Right renal cortex interstitium (tissue), 3 donors: ENCODE results near the gene NBAS. TPM values are rescaled to one million over a fixed set of nuclear protein-coding genes. Genes with fewer than 3 reads are reported as not detected.
"Not testable (repeated sequence)": the region's sequence is repeated elsewhere in the genome, so short reads cannot be mapped to it uniquely, and the experiment has no call there.

Experiments
- DNase-seq, 3 donors: peaks; one replicate each; pipeline ENCODE4 v3.0.0-alpha.2; 2013; ENCODE audit warnings: low read depth in 3 of 3, low spot score in 2 of 3
- polyA plus RNA-seq, 3 donors: library from polyadenylated mRNA; unstranded; fragments of 120-200 nt; gene quantifications; one replicate each; pipeline ENCODE4 v1.2.1, GENCODE V29; 2013; ENCODE audit not compliant: insufficient read length in 3 of 3

Gene NBAS
- polyA plus RNA-seq, 3 donors, result 58.1 to 66.9 (median 62.5) TPM

DNA sequence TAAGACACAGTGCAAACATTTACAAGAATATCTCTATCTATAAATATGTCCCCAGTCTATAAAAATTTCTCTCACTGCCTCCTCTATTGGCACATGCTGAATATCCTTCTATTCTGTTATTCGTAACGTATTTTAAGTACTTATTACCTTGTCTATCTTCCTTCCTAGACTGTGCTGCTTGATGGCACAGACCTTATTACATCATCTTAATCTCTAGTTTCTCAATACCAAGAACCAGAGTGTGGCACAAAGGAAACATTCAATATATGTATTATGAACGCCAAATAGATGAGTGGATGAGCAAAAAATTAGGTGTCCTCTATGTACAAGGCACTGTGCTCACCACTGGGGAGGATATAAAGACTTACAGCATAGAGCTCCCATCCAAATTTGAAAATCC lies 282.8 kb downstream of the NBAS start:
- DNase-seq, result no peak

DNA sequence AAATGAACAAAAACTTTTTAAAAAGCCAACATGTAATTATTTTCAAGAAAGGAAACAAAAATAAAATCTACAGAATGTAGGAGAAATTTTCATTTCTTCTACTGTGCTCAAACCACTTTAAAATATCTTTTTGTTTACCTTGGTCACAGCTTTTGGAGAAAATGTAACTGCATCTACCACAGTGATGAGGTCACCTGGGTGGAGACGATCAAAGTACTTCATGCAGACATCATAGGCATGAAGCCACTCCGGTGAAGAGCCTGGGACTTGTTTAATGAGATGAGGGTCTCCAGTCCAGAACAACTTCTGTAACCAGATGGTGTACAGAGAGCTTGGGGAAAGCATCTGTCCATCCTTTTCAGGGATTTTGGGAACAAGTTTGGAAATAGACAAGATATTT lies 285.8 kb downstream of the NBAS start:
- DNase-seq, result no peak

DNA sequence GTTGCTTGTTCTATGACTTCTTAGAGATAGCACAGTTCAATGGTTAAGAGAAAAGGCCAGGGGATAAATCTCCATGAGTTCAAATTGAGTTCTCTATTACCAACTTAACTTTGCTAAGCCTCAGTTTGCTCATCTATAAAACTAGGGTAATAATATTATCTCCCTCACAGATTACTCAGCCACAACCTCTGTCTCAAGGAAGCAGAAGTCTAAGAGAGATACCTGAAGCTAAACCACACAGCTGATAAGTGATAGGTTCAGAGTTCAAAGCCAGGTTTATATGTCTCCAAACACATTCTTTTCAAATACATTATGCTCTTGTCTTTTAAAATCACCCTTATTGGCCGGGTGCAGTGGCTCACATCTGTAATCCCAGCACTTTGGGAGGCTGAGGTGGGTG lies 287.7 kb downstream of the NBAS start:
- DNase-seq, result no peak

DNA sequence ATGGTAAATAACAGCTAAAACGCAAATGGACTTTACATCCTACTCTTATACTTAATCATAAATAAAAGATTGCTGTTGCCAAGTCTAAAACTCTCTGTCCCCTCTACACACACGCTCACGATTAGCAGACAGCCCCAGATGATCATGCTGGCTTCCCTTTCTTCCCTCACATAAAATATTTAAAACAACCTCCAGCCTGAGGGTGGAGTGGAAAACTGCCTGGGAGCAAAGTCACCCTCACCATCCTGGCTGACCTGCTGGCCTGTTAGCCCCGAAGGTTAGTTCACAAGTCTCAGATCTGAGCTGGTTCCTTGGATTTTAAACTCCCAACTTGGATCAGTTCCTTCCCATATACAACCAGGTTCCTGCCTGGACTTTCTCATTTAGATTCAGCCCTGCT lies 288.2 kb downstream of the NBAS start:
- DNase-seq, result no peak

DNA sequence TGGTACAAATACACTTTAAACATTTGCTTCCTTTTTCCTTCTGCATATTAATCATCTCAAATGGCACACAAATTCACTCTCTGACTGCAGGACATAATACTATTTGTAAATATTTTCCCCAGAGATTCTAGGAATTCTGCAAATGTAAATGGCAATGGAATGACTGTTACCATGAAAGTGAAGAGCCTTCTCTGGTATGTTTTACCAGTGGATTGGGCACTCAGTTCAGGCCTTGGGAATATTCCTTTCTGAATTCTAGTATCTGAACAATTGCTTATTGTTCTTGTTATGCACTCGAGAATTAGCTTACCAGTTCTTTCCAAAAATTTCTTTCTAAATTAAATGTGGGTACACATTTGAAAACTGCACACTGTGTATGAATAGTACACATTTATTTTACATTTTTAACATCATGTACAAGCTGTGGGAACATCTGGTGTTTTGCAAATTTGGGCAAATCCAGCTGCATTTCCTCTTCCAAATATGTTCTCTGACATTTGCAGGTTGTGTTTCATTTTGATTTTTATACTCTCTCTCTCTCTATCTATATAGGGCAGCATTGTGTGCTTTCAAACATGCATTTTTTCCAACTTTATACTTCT lies 289.1 kb downstream of the NBAS start:
- no peak for DNase-seq

DNA sequence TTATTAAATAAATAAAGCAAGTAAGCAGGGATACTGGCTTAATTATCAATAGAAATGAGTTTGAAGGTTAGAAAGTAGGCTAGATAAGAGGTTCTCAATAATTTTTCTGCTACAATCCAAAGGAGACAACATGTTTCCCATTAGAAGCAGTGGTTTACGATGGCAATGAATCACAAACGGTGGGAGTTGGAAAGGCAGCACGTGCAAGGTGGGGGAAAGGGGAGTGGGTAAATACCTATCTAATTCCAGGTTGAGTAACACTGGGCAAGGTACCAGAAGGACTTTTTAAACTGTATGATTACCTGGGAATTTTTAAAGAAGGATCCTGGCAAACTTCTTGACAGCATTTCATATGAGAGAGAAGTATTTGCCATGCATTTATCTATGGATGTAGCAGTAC lies 289.9 kb downstream of the NBAS start:
- DNase-seq, result no peak

DNA sequence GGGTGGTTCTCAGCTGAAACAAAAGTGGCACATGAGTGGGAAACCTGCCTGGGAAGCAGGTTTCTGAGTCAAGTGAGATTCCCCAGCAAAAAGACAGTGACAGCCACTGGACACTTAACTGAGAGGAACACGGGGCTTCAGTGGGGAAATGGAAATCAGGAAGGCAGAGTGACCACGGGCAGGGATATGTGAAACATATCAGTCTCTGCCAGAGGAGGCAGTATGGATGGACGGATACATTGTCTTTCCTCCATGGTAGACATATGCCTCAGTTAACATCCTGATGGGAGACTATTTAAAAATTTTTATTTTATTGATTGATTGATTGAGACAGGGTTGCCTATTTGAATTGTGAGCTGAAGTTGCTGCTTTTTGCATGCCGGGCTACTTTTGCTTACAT lies 292.1 kb downstream of the NBAS start:
- DNase-seq, result no peak

DNA sequence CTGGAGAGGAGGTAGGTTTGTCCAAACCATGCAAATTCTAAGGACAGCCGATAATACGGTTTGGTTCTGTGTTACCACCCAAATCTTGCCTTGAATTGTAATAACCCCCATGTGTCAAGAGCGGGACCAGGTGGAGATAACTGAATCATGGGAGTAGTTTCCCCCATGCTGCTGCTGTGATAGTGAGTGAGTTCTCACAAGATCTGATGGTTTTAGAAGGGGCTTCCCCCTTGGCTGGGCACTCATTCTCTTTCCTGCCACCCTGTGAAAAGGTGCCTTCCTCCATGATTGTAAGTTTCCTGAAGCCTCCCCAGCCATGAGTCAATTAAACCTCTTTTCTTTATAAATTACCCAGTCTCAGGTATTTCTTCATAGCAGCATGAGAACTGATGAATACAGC lies 295.2 kb downstream of the NBAS start:
- DNase-seq, result no peak

DNA sequence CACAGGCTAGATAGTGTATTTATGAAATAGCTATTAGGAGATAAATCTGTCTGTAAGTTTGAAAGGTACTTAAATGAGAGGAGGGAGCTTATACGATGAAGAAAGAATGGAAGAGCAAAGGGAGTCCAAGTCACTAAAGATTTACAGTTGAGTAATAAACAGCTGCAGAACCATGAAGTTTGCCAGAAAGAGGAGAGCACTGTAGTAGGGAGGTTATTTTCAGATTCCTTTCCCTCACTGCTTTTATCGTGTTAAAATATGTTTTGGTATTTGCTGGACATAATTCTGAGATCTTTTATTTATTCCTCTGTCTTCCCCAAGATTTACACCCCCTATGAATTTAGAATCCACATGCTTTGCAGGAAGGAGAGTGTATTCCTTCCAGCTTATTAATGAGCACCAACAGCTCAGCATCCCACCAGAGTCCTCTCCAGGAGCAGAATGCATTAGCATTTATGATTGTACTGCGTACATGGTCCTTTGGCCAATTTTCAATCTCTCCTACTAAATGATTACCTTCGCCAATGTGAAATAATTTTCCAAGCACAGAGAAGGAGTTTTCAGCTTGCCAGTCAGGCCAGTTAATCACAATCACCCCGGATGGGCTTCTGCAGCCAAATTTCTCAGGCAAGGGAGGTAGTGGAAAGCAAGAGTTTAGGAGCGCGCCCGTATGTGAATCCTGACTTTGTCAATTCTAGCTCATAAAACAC lies 297.0 kb downstream of the NBAS start:
- no peak for DNase-seq

DNA sequence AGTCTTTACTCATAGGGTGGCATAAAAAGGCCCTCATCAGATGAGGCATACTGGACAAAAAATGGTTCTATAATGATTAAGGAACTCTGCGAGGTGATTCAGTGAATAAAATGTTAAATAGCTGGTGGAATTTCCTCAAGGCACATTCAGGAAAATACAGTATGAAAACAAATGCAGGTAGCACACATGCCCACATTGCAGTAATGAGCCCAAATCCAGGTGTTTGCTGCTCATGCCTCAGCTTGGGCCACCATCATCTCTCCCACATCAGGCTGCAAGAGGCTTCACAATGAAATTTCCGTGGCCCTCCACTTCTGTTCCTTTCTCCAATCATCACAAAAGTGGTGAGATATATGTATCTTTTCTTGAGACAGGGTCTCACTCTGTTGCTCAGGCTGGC lies 298.3 kb downstream of the NBAS start:
- no peak for DNase-seq

DNA sequence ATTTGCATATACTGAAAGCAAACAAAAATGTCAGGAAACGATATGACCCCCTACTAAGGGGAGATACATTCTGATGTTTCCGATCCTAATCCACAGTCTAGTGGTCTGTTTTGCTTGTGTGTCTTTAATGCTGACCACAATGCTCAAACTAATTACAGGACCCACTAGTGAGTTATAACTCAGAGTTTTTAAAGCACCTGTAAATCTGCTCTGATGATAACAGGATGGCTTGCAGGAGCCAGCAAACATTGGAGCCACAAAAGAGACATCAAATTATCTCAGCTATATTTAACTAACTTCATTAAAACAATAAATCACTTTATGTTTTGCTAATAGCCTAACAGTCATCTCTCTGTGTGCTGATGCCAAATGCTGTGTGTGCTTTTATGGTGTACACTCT lies 300.3 kb downstream of the NBAS start:
- no peak for DNase-seq

DNA sequence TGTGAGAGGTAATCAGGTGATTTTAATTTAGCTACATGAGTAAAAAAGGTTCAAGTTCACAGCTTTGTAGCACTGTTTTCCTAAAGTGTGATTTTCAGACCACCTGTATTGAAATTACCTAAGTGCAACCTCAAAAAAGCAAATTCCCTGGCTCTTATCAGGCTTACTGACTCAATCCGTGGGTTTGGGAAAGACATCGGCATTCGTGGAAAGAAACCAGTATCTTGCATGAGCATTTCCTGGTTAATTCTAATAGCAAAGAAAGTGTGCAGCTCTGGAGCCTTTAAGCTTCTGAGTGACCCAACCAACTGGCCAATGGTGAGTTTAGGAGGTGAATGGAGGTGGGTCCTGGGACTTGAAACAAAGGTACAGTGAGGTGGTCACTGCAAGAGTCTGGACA lies 300.9 kb downstream of the NBAS start:
- DNase-seq, result no peak

DNA sequence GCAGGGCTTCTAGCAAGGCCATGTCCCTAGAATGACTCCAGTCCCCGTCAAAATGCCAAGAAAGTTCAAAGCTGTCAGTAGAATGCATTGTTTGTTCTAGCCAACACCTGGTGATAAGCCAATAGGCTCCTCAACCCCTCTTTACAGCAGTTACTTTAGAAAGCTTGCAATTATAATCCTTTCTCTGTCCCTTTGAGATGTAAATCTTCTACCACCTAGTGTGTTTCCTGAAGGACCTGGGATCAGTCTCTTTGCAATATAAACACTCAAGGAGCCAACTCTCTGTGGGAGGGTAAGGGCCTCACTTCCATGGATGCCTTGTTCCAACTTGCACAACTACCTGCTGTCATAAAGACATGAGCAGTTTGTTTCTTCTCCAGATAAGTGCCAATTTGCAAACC lies 301.8 kb downstream of the NBAS start:
- no peak for DNase-seq

DNA sequence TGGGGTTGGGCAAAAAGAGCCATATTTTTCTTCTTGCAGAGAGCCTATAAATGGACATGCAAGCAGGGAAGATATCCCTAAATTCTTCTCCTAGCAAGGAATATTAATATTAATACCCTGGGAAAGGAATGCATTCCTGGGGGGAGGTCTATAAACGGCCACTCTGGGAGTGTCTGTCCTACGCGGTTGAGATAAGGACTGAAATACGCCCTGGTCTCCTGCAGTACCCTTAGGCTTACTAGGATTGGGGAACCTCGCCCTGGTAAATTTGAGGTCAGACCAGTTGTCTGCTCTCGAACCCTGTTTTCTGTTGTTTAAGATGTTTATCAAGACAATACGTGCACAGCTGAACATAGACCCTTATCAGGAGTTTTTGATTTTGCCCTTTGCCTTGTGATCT lies 302.7 kb downstream of the NBAS start:
- DNase-seq, result not testable (repeated sequence)

DNA sequence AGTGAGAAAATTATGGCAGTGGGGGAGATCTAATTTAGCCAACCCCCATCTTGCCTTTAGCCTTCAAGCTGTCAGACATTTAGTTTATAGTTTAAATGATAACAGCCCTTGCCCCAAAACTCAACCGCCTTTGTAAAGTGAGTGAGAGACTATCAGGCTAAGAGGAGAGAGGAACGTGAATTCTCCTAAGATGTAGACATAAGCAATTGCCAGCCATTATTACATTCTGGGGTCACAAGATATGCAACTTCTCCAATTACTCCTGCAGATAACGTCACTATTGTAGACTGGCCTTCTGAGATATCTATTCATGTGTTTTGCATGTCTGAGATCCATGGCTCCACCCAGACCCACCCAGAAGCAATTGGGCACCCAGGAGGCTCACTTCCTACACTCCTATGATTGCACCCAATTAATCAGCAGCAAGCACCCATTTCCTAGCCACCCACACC lies 307.3 kb downstream of the NBAS start:
- no peak for DNase-seq

DNA sequence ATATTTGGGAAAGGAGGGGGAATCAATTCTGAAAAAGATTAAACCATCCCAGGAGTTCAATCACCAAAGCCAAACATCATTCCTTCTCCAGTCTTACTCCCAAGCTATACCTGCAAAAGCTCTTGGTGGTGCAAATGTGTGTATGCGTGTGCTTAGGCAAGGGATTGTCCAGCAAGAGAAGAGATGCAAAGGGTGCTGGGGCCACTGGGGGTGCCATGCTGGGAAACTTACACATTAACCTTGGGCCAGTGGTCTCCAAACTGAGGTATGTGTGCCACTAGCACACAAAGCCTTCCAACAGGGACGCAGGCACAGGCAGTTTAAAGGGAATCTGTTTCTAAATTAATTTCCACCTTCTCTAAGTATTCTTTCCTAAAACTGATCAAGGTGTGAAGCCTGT lies 307.9 kb downstream of the NBAS start:
- DNase-seq, result no peak

DNA sequence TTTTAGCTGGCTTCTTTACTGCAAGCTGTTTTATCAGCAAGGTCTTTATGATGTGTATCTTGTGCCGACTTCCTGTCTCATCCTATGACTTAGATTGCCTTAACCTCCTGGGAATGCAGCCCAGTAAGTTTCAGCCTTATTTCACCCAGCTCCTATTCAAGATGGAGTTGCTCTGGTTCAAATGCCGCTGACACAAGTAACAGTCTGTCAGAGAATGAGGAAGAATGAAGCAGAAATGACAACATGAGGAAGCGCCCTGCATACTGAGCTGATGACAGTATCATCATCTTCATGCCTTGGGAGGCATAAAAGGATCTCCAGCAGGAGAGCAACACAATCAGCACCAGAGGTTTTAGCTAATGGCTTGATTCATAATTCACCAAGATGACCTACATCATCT lies 309.4 kb downstream of the NBAS start:
- no peak for DNase-seq

DNA sequence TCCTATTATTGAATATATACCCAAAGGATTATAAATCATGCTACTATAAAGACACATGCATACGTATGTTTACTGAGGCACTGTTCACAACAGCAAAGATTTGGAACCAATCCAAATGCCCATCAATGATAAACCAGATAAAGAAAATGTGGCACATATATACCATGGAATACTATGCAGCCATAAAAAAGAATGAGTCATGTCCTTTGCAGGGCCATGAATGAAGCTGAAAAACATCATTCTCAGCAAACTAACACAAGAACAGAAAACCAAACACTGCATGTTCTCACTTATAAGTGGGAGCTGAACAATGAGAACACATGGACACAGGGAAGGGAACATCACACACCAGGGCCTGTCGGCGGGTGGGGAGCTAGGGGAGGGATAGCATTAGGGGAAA lies 310.2 kb downstream of the NBAS start:
- DNase-seq, result not testable (repeated sequence)

DNA sequence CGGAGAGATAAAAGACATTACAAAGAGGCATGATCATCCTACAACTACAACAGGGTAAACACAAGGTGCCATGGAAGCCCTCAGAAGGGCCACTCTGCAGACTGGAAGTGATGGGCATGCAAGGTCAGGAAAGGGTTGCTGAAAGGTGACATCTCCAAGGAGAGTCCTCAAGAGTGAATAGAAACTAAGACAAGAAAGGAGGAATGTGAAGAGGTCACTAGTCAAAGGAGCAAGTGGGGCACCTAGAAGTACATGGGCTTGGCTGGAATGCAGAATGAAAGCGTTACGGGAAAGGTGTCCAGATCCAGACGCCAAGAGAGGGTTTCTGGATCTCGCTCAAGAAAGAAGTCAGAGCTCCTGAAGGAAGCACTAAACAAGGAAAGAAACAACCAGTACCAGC lies 314.3 kb downstream of the NBAS start:
- DNase-seq, result no peak

DNA sequence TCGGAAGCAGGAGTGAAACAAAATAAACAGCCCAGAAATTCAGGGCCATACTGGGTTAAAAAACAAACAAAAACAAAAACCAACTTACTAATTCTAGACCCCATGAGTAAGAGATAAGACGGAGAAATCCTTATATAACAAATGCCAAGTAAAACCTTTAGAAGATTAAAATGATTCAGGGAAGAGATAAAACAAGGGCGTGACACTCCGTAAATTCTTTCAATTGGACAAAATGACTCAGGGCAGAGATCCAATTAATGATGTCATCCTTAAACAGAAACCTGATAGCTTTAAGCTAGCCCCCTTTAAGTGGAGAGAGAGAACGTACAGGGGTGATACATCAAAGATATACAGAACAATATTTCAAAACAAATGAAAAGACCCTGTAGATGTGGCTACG lies 317.4 kb downstream of the NBAS start:
- DNase-seq, result peak in 2 of 3 donors; percentile 48 to 56

DNA sequence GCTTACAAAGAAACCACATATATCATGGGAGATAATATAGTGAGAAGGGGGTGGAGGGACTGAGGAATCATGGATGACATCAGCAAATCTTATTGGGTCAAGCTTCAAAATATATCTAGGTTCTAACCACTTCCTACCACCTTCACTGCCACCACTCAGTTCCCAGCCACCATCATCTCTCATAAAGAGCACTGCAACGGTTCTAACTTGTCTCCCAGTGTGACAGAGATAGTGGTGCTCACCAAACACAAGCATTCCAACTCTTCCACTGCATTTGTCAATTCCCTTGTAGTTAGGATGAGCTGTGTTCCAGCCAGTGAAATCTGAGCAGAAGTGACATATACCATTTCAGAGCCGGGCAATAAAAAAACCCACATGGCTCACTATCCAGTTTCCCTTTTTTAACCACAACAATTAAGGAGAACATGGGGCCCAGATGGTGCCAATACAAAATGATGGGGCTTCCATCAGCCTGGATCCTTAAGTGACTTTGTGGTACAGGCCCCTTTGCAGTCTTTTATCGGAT lies 318.1 kb downstream of the NBAS start:
- DNase-seq, result no peak

DNA sequence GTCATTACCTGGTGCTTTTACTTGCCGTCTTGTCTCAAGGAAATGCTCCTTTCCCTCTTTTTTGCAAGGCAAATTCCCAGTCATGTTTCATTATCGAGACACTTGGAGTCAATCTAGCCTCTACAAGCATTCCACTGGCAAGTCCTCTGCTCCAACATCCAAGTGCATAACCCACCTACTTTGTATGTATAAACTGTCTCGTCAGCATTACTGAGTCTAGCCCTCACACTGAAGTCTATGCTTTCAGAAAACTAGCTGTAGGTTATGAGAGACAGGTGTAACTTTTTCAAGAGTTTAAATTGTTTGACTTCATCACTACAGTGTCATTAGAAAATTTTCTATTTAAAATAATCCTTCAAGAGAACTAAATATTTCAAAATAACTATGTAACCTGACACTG lies 319.2 kb downstream of the NBAS start:
- no peak for DNase-seq

DNA sequence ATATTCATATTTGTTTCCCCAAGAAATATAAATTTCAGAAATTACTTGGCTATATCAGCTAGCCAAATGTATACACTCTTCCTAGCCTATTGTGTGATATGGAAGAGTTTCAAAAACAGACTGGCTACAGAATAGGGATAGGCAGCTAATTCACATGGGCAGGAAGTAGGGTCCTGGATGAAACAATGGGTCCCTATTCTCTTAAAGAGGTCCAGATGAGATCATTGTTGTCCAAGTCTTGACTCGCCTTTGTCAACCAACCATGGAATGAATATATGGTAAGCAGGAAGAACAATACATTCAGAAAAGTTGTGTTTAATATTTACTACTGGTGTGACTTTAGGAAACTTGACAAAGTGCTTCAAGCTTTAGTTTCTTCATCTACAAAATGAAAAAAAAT lies 319.9 kb downstream of the NBAS start:
- no peak for DNase-seq
